H1 (cell line): Measurements from ENCODE around the gene TBL2. TPM values are rescaled to one million over a fixed set of nuclear protein-coding genes. Genes with fewer than 3 reads are reported as not detected.

Experiments
- CTCF ChIA-PET: fragments of 300-600 bp; sonication (Branson Sonifier 250); formaldehyde crosslinking; loops from one replicate; lab custom pipeline; 2021; ENCODE audit not compliant: partially characterized antibody; lab: Charles Lee
- POLR2A ChIA-PET: fragments of 300-600 bp; sonication (Branson Sonifier 250); formaldehyde crosslinking; loops from one replicate; lab custom pipeline; 2021; ENCODE audit warnings: inconsistent platforms; ENCODE audit not compliant: partially characterized antibody; lab: Charles Lee
- DNase-seq, 2 experiments: peaks; one replicate each; pipeline versions ENCODE4 v3.0.0 to v3.0.0-alpha.2; 2010 to 2022; ENCODE audit warnings: low spot score in 2 of 2, low read depth in 1 of 2, mixed read lengths in 1 of 2
- FAIRE-seq: peaks from 2 replicates; lab custom pipeline; 2011; peaks lifted over from hg19 to GRCh38; lab: Jason Lieb, UNC
- H2AFZ ChIP-seq: 2 replicates; pipeline ENCODE4 v1.8.1; 2012; ENCODE audit warnings: low read length, inconsistent platforms
- H2AK5ac ChIP-seq: 2 replicates; pipeline ENCODE4 v1.6.1; 2013; ENCODE audit warnings: low read depth, low read length
- H2BK120ac ChIP-seq: replicated peaks from 2 replicates; pipeline ENCODE3; 2013; ENCODE audit warnings: low read depth, low read length, inconsistent platforms
- H2BK12ac ChIP-seq: 2 replicates; pipeline ENCODE4 v1.6.1; 2013; ENCODE audit warnings: low read depth, low read length
- H2BK15ac ChIP-seq: 2 replicates; pipeline ENCODE4 v1.6.1; 2013; ENCODE audit warnings: low read length
- H2BK20ac ChIP-seq: 2 replicates; pipeline ENCODE4 v1.6.1; 2013; ENCODE audit warnings: low read length
- H2BK5ac ChIP-seq: 2 replicates; pipeline ENCODE4 v1.6.1; 2013; ENCODE audit warnings: low read depth, low read length
- H3K14ac ChIP-seq: 2 replicates; pipeline ENCODE4 v1.6.1; 2013; ENCODE audit warnings: inconsistent platforms; ENCODE audit not compliant: insufficient read length
- H3K18ac ChIP-seq: 2 replicates; pipeline ENCODE4 v1.6.1; 2013; ENCODE audit warnings: low read length; ENCODE audit errors: extremely low read depth
- H3K23ac ChIP-seq: 2 replicates; pipeline ENCODE4 v1.6.1; 2013; ENCODE audit warnings: inconsistent platforms; ENCODE audit not compliant: insufficient read length
- H3K23me2 ChIP-seq: 2 replicates; pipeline ENCODE4 v1.6.1; 2013; ENCODE audit warnings: low read depth, low read length
- H3K27ac ChIP-seq: 2 replicates; pipeline ENCODE4 v1.6.1; 2011; ENCODE audit warnings: low read depth, low read length, inconsistent platforms
- H3K27me3 ChIP-seq, 4 experiments: replicated peaks in 1 of 4; 1 replicate in 1 of 4; 2 replicates in 3 of 4; pipeline versions ENCODE4 v1.6.1 to v1.8.1; 2011 to 2013; ENCODE audit warnings: low read length in 3 of 4, mild to moderate bottlenecking in 3 of 4, inconsistent platforms in 2 of 4, mixed read lengths in 2 of 4, moderate library complexity in 1 of 4; ENCODE audit not compliant: control insufficient read depth in 3 of 4, insufficient read depth in 3 of 4; ENCODE audit errors: extremely low read depth in 1 of 4
- H3K36me3 ChIP-seq, 4 experiments: 2 replicates each; pipeline versions ENCODE4 v1.6.1 to v1.8.1; 2011 to 2013; ENCODE audit warnings: mild to moderate bottlenecking in 4 of 4, low read length in 3 of 4, moderate library complexity in 2 of 4, control low read depth in 1 of 4, inconsistent platforms in 1 of 4; ENCODE audit not compliant: insufficient read depth in 4 of 4, control insufficient read depth in 2 of 4
- H3K4ac ChIP-seq: replicated peaks from 2 replicates; pipeline ENCODE3; 2013; ENCODE audit warnings: low read length, low read depth, mixed read lengths, inconsistent platforms; ENCODE audit not compliant: insufficient read length
- H3K4me1 ChIP-seq, 4 experiments: replicated peaks in 1 of 4; 1 replicate in 1 of 4; 2 replicates in 3 of 4; pipeline versions ENCODE4 v1.6.1 to v1.8.1; 2011 to 2013; ENCODE audit warnings: low read length in 3 of 4, inconsistent platforms in 2 of 4, mixed read lengths in 1 of 4; ENCODE audit not compliant: insufficient read depth in 4 of 4, control insufficient read depth in 3 of 4
- H3K4me2 ChIP-seq, 2 experiments: 2 replicates each; pipeline versions ENCODE4 v1.6.1 to v1.8.1; 2011 to 2013; ENCODE audit warnings: low read depth in 2 of 2, low read length in 2 of 2, control low read depth in 1 of 2, inconsistent platforms in 1 of 2, mild to moderate bottlenecking in 1 of 2; ENCODE audit not compliant: insufficient read depth in 1 of 2
- H3K4me3 ChIP-seq, 4 experiments: fragments of 200-600, 300-600 bp in 1 of 4; sonication (generic), shearing (Covaris generic), sonication (Bioruptor Twin) in 1 of 4; 2 replicates each; pipeline versions ENCODE4 v1.5.1 to v1.8.1; 2011 to 2016; ENCODE audit warnings: low read length in 4 of 4, low read depth in 3 of 4, control low read depth in 2 of 4, inconsistent platforms in 2 of 4, mild to moderate bottlenecking in 2 of 4, mixed read lengths in 1 of 4, moderate library complexity in 1 of 4; ENCODE audit not compliant: insufficient read depth in 2 of 4; ENCODE audit errors: extremely low read depth in 1 of 4
- H3K56ac ChIP-seq: replicated peaks from 2 replicates; pipeline ENCODE3; 2013; ENCODE audit warnings: low read depth, mild to moderate bottlenecking, mixed read lengths, low read length, inconsistent platforms; ENCODE audit not compliant: insufficient read length
- H3K79me1 ChIP-seq: 2 replicates; pipeline ENCODE4 v1.6.1; 2013; ENCODE audit warnings: low read depth, low read length, control low read depth
- H3K79me2 ChIP-seq, 2 experiments: 2 replicates each; pipeline versions ENCODE4 v1.6.1 to v1.8.1; 2012 to 2013; ENCODE audit warnings: low read length in 2 of 2, mild to moderate bottlenecking in 2 of 2, inconsistent platforms in 1 of 2; ENCODE audit not compliant: insufficient read depth in 2 of 2, control insufficient read depth in 1 of 2
- H3K9ac ChIP-seq, 4 experiments: replicated peaks in 1 of 4; 1 replicate in 1 of 4; 2 replicates in 3 of 4; pipeline versions ENCODE4 v1.6.1 to v1.8.1; 2011 to 2013; ENCODE audit warnings: low read depth in 3 of 4, low read length in 3 of 4, control low read depth in 2 of 4, mild to moderate bottlenecking in 2 of 4, moderate library complexity in 2 of 4, inconsistent platforms in 1 of 4; ENCODE audit errors: extremely low read depth in 1 of 4
- H3K9me3 ChIP-seq, 2 experiments: 2 replicates each; pipeline versions ENCODE4 v1.6.1 to v1.8.1; 2012 to 2013; ENCODE audit warnings: mild to moderate bottlenecking in 2 of 2, moderate library complexity in 2 of 2, control low read depth in 1 of 2, inconsistent platforms in 1 of 2, low read depth in 1 of 2, low read length in 1 of 2, mixed read lengths in 1 of 2; ENCODE audit not compliant: insufficient read depth in 2 of 2
- H4K20me1 ChIP-seq, 2 experiments: replicated peaks in 1 of 2; 2 replicates each; pipeline versions ENCODE3 to v1.8.1; 2011 to 2013; ENCODE audit warnings: inconsistent platforms in 2 of 2, low read length in 2 of 2, mild to moderate bottlenecking in 1 of 2; ENCODE audit not compliant: insufficient read depth in 2 of 2, control insufficient read depth in 1 of 2
- H4K5ac ChIP-seq: 2 replicates; pipeline ENCODE4 v1.6.1; 2013; ENCODE audit warnings: low read length, low read depth, mixed read lengths, inconsistent platforms; ENCODE audit not compliant: insufficient read length
- H4K8ac ChIP-seq: 2 replicates; pipeline ENCODE4 v1.8.0; 2013; ENCODE audit warnings: mild to moderate bottlenecking, moderate library complexity, low read length, inconsistent platforms; ENCODE audit not compliant: insufficient read depth; ENCODE audit errors: extremely low read depth
- H4K91ac ChIP-seq: replicated peaks from 2 replicates; pipeline ENCODE3; 2013; ENCODE audit warnings: low read length, mixed read lengths, inconsistent platforms; ENCODE audit not compliant: insufficient read length
- FOSL1 ChIP-seq: IDR thresholded peaks from 2 replicates; pipeline ENCODE4 v1.6.1; 2011; ENCODE audit warnings: mild to moderate bottlenecking, low read depth, low read length, moderate library complexity; ENCODE audit not compliant: insufficient read depth
- HDAC6 ChIP-seq: IDR thresholded peaks from one replicate; pipeline ENCODE4 v1.7.1; 2012; ENCODE audit warnings: low read depth, mild to moderate bottlenecking, inconsistent platforms, low read length, moderate library complexity
- POLR2A ChIP-seq, 2 experiments: IDR thresholded peaks; 1 replicate in 1 of 2; 2 replicates in 1 of 2; pipeline ENCODE4 v1.6.1; 2011; ENCODE audit warnings: low read depth in 2 of 2, low read length in 2 of 2, mild to moderate bottlenecking in 2 of 2; ENCODE audit errors: control extremely low read depth in 1 of 2
- SIN3A ChIP-seq, 2 experiments: IDR thresholded peaks in 1 of 2; conservative IDR thresholded peaks in 1 of 2; 2 replicates each; pipeline ENCODE4 v1.6.1; 2011 to 2012; ENCODE audit warnings: low read length in 2 of 2, improper control_type of control experiment in 1 of 2, low read depth in 1 of 2, mild to moderate bottlenecking in 1 of 2
- TCF12 ChIP-seq: IDR thresholded peaks from 2 replicates; pipeline ENCODE4 v1.6.1; 2011; ENCODE audit warnings: low read depth, mild to moderate bottlenecking, low read length
- ZNF274 ChIP-seq: IDR thresholded peaks from 2 replicates; pipeline ENCODE4 v1.7.0; 2012; ENCODE audit warnings: low read length, borderline replicate concordance; ENCODE audit errors: extremely low read depth
- WGBS, 2 experiments: shearing (Covaris generic) in 1 of 2; methylation state at CpG; one replicate each; pipeline versions ENCODE4 v1.1.6 to v1.1.7; 2013 to 2015; ENCODE audit warnings: low lambda C conversion rate in 2 of 2, mixed read lengths in 2 of 2, inconsistent platforms in 1 of 2, low coverage in 1 of 2, missing lambda C conversion rate in 1 of 2; ENCODE audit not compliant: insufficient replicate concordance in 2 of 2, insufficient coverage in 1 of 2, insufficient read length in 1 of 2; ENCODE audit errors: extremely low coverage in 1 of 2, missing lambda C conversion rate in 1 of 2; 5-methylcytosine and 5-hydroxymethylcytosine counted together
- polyA plus RNA-seq, 7 experiments: library from polyadenylated mRNA; depleted of rRNA in 3 of 7; stranded (reverse) in 5 of 7; unstranded in 2 of 7; fragments of >200 nt in 5 of 7; fragments of 200-250 nt in 2 of 7; gene quantifications; 1 replicate in 5 of 7; 2 replicates in 1 of 7; 4 replicates in 1 of 7; pipeline versions ENCODE4 v1.2.1 to v1.2.3, GENCODE V29; 2011 to 2013; ENCODE audit warnings: missing spikeins in 2 of 7, mixed read lengths in 2 of 7
- total RNA-seq: library from RNA; stranded (reverse); fragmentation: NEBNext Ultra II Directional; extraction: Animal tissue kit (Norgen Biotek cat#: 25700); gene quantifications from 2 replicates; pipeline ENCODE4 v1.2.1, GENCODE V29; 2021

Gene TBL2
- total and polyA plus RNA-seq, 2 of the 8 experiments (the other 6 are each of a cell fraction or from before 2014, with no cell fraction given), result 25.8 to 29.7 TPM

DNA sequence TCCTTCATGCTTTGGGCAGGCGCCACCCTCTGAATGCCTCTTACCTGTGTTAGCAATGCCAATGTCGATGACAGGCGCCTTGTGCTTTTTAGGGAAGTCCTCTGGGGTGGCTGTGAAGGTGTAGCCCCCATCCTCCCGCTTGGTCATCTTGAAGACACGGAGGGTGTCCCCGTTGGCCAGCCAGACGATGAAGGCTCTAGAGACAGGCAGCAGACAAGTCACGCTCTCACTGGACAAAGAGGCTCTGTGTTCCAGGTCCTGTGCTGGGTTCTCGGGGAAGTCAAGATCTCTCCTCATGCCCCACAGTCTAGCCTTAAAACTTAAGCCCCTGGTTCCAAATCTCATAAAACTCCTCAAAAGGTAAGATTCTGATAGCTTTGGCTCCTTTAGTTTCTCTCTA lies 5.1 kb downstream of the TBL2 start:
- H3K79me2 ChIP-seq, result peaks cover 0 to 6% of the 10 kb centered on the region in 2 experiments; a peak in 1 of 4 replicates
- CTCF ChIA-PET, result interaction anchor here (0.5 to 1.6 kb wide), 2 partner anchors 34 to 742 kb away, joined by 4 read pairs; no protein-coding TSS in a partner anchor

More for the DNA sequence above, 5.1 kb downstream of the TBL2 start:
- Histone ChIP-seq H4K8ac (no peak overlapping the region), H3K4ac (no peak overlapping the region), H3K4me1 (no peaks in the 10 kb centered on the region), H2AK5ac (no peak overlapping the region), H2BK12ac (no peak overlapping the region), H2AFZ (no peak overlapping the region), H3K9me3 (no peaks in the 10 kb centered on the region), H3K56ac (no peak overlapping the region), H4K20me1 (peaks cover 0 to 10% of the 10 kb centered on the region in 2 experiments), H3K9ac (no peak overlapping the region), H2BK15ac (no peak overlapping the region), H3K4me3 (no peak overlapping the region), H3K27ac (no peak overlapping the region), H2BK5ac (no peak overlapping the region), H2BK20ac (no peak overlapping the region), H3K23ac (no peak overlapping the region), H3K4me2 (no peak overlapping the region), H4K5ac (no peak overlapping the region), H4K91ac (no peak overlapping the region), H3K36me3 (peaks cover 26 to 48% (median 38%) of the 10 kb centered on the region in 4 experiments), H3K14ac (no peak overlapping the region), H3K79me1 (peaks cover 3% of the 10 kb centered on the region; the same call in 1 of the 2 replicates), H3K18ac (no peak overlapping the region), H2BK120ac (no peak overlapping the region), H3K27me3 (peaks cover 0 to 6% (median under 1%) of the 10 kb centered on the region in 4 experiments; a peak in 3 of 7 replicates), H3K23me2 (peaks cover 5% of the 10 kb centered on the region; the same call in 1 of the 2 replicates)
- POLR2A ChIA-PET, result no interaction called here
- TF ChIP-seq SIN3A (conservative IDR thresholded peaks at IDR 0.05 in 1 of 2, IDR thresholded peaks at IDR 0.05 in 1 of 2; ENCODE audit: low read depth in 1 of 2, low read length in 2 of 2) (no peak), ZNF274 (no peak), POLR2A (IDR thresholded peaks at IDR 0.05; ENCODE audit: control extremely low read depth in 1 of 2, low read depth in 2 of 2, low read length in 2 of 2) (no peak), FOSL1 (no peak), TCF12 (no peak), HDAC6 (no peak)
- 88% methylated on average over 9 of the region's 9 CpGs; no CpG with 5 or more reads in 1 of the 2 experiments for WGBS, 2 experiments
- no peak for FAIRE-seq
- no peak for DNase-seq
